Hepatocyte (in vitro differentiated cells): ENCODE measurements around the gene PTGS1. TPM values are rescaled to one million over a fixed set of nuclear protein-coding genes. Genes with fewer than 3 reads are reported as not detected.

Experiments
- DNase-seq: peaks from one replicate; pipeline ENCODE4 v3.0.0-alpha.2; 2016; ENCODE audit warnings: low spot score
- H2AFZ ChIP-seq: fragments of 200-600 bp; sonication (generic); 2 replicates; pipeline ENCODE4 v1.6.0; 2016; ENCODE audit warnings: antibody characterized with exemption, mild to moderate bottlenecking
- H3K27ac ChIP-seq: fragments of 200-600 bp; sonication (generic); 2 replicates; pipeline ENCODE4 v1.5.1; 2016; ENCODE audit warnings: mild to moderate bottlenecking
- H3K27me3 ChIP-seq: fragments of 200-600 bp; sonication (generic); 2 replicates; pipeline ENCODE4 v1.6.1; 2016
- H3K36me3 ChIP-seq: fragments of 200-600 bp; sonication (generic); replicated peaks from 2 replicates; pipeline ENCODE4 v1.5.1; 2016; ENCODE audit warnings: low read depth; ENCODE audit not compliant: insufficient read depth
- H3K4me1 ChIP-seq: fragments of 200-600 bp; sonication (generic); 2 replicates; pipeline ENCODE4 v1.5.1; 2016; ENCODE audit warnings: mild to moderate bottlenecking, moderate library complexity; ENCODE audit not compliant: insufficient read depth
- H3K4me2 ChIP-seq: fragments of 200-600 bp; sonication (generic); 2 replicates; pipeline ENCODE4 v1.6.0; 2016
- H3K4me3 ChIP-seq: fragments of 200-600 bp; sonication (generic); 2 replicates; pipeline ENCODE4 v1.5.1; 2016; ENCODE audit warnings: mild to moderate bottlenecking
- H3K79me2 ChIP-seq: fragments of 200-600 bp; sonication (generic); 2 replicates; pipeline ENCODE4 v1.6.0; 2017; ENCODE audit warnings: mild to moderate bottlenecking
- H3K9me2 ChIP-seq: fragments of 200-600 bp; sonication (generic); replicated peaks from 2 replicates; pipeline ENCODE4 v1.6.0; 2017; ENCODE audit warnings: mild to moderate bottlenecking; ENCODE audit not compliant: insufficient read depth
- H3K9me3 ChIP-seq: fragments of 200-600 bp; sonication (generic); 2 replicates; pipeline ENCODE4 v1.5.1; 2016; ENCODE audit warnings: low read depth, mild to moderate bottlenecking
- H4K20me1 ChIP-seq: fragments of 200-600 bp; sonication (generic); 2 replicates; pipeline ENCODE4 v1.6.0; 2016; ENCODE audit warnings: mild to moderate bottlenecking; ENCODE audit not compliant: insufficient read depth, poor library complexity, severe bottlenecking
- CTCF ChIP-seq: fragments of 200-600 bp; sonication (generic); IDR thresholded peaks from 2 replicates; pipeline ENCODE4 v1.5.1; 2016; ENCODE audit warnings: antibody characterized with exemption, mild to moderate bottlenecking; ENCODE audit not compliant: poor library complexity
- EZH2 ChIP-seq: fragments of 200-600 bp; sonication (generic); IDR thresholded peaks from 2 replicates; pipeline ENCODE4 v1.6.1; 2016; ENCODE audit warnings: antibody characterized with exemption, mild to moderate bottlenecking, borderline replicate concordance
- EZH2phosphoT487 ChIP-seq: fragments of 200-600 bp; sonication (generic); IDR thresholded peaks from one replicate; pipeline ENCODE4 v1.6.1; 2018; ENCODE audit warnings: antibody characterized with exemption, mild to moderate bottlenecking, low read depth, moderate library complexity; ENCODE audit not compliant: unreplicated experiment, severe bottlenecking
- whole genome bisulfite sequencing: methylation state at CpG from one replicate; pipeline ENCODE4 v1.1.6; 2016; ENCODE audit warnings: low lambda C conversion rate; ENCODE audit errors: missing lambda C conversion rate; 5-methylcytosine and 5-hydroxymethylcytosine counted together
- polyA plus RNA-seq: library from polyadenylated mRNA; unstranded; fragments of >200 nt; fragmentation: Nextera tagmentation; extraction: Ambion mirVana; gene quantifications from 2 replicates; pipeline ENCODE4 v1.2.1, GENCODE V29; 2016
- total RNA-seq: library from RNA; depleted of rRNA; stranded (reverse); fragments of >200 nt; gene quantifications from 2 replicates; pipeline ENCODE4 v1.2.3, GENCODE V29; 2014

The PTGS1 gene
- total and polyA plus RNA-seq, 2 experiments from 2014 or later: 4.2 to 7.3 TPM

DNA sequence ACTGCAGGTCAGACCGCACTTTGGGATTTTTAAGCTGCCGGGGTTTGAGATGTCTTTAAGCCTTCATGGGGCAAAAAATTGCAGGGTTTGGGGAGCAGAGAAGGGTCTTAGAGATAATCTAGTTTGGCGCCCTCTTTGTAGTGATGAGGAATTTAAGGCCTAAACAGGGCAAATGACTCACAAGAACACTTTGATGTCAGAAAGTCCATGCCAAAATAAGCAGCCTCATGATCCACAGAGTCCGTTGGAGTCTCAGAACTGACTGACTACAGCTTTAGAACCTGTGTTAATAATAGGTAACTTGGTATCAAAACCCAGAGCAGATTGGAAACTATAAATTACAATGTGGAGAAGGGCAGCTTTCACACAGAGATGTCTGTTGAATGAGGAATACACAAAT is 35.9 kb upstream of the PTGS1 start:
- no peaks in the 10 kb centered on the region for H3K36me3 ChIP-seq
- no peaks in the 10 kb centered on the region for H3K79me2 ChIP-seq
- peaks cover 42% of the 10 kb centered on the region for H3K27me3 ChIP-seq
- TF ChIP-seq CTCF (no peak), EZH2 (no peak), EZH2phosphoT487 (no peak)
- H3K4me3 ChIP-seq: no peak overlapping the region
- no peaks in the 10 kb centered on the region for H4K20me1 ChIP-seq
- H3K4me1 ChIP-seq: no peaks in the 10 kb centered on the region
- H3K4me2 ChIP-seq: no peak overlapping the region
- 88% methylated on average over 4 of the region's 4 CpGs for WGBS
- H3K9me3 ChIP-seq: no peaks in the 10 kb centered on the region
- H3K9me2 ChIP-seq: no peaks in the 10 kb centered on the region
- no peak overlapping the region for H3K27ac ChIP-seq
- no peak overlapping the region for H2AFZ ChIP-seq
- no peak for DNase-seq

GRCh38 chr9:122336189-122336588 is 34.6 kb upstream of the PTGS1 start:
- H4K20me1 ChIP-seq: no peaks in the 10 kb centered on the region
- no peaks in the 10 kb centered on the region for H3K79me2 ChIP-seq
- H3K9me2 ChIP-seq: no peaks in the 10 kb centered on the region
- no peak for DNase-seq
- no peak overlapping the region for H3K4me3 ChIP-seq
- H3K27ac ChIP-seq: no peak overlapping the region
- no peaks in the 10 kb centered on the region for H3K4me1 ChIP-seq
- H3K36me3 ChIP-seq: no peaks in the 10 kb centered on the region
- H3K27me3 ChIP-seq: peaks cover 42% of the 10 kb centered on the region
- WGBS: 92% methylated on average over 5 of the region's 5 CpGs
- no peaks in the 10 kb centered on the region for H3K9me3 ChIP-seq
- no peak overlapping the region for H3K4me2 ChIP-seq
- TF ChIP-seq EZH2 (no peak), CTCF (no peak), EZH2phosphoT487 (no peak)
- no peak overlapping the region for H2AFZ ChIP-seq

DNA sequence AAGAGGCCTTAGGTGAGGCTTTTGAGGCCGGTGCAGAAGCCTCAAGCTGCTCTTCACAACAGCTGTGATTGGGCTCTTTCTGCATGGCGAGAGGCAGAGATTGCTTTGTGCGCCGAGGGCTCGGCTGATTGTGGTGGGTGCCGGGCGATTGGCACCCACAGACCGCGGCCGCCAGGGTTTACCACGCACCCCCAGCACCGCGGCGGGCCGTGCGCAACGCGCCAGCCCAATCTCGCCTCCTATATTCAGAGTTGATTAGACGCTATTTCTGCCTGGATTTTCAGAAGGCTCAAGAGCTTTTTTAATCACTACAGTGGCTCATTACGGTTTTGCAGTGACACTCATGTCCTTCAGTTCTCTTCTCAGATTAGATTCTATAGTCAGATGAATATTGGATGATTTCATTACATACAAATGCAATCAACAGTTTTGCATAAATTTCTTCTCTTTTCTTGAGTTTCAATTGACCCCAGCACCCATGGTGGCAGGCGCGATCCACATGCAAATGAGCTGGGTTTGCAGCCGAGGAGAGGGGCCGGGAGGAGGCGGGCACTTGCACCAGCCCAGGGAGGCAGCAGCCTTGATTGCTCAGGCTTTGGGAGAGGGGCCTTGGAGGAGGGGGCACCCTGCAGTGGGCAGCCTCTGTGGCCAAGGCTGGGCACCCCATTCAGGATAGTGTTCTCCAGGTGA is 33.8 kb upstream of the PTGS1 start:
- Histone ChIP-seq H4K20me1 (no peaks in the 10 kb centered on the region), H3K27ac (no peak overlapping the region), H3K9me2 (no peaks in the 10 kb centered on the region), H3K4me2 (no peak overlapping the region), H3K36me3 (no peaks in the 10 kb centered on the region), H2AFZ (no peak overlapping the region), H3K4me3 (no peak overlapping the region), H3K27me3 (peaks cover 42% of the 10 kb centered on the region), H3K9me3 (no peaks in the 10 kb centered on the region), H3K79me2 (no peaks in the 10 kb centered on the region), H3K4me1 (no peaks in the 10 kb centered on the region)
- TF ChIP-seq CTCF: no peak
- no peak for TF ChIP-seq EZH2phosphoT487
- TF ChIP-seq EZH2: no peak
- no peak for DNase-seq
- WGBS: 59% methylated on average over 26 of the region's 26 CpGs
